CD4-positive, alpha-beta T cell (primary cell): ENCODE measurements around the gene PTPN7. TPM values are rescaled to one million over a fixed set of nuclear protein-coding genes. Genes with fewer than 3 reads are reported as not detected.

ENCODE experiments used
- ATAC-seq: fragments of 200-7000 bp; cut with Tn5 transposase; one replicate; pipeline ENCODE4 v1.10.0; 2022; ENCODE audit warnings: mild to moderate bottlenecking; ENCODE audit not compliant: poor library complexity
- CTCF ChIA-PET: fragments of 350-600 bp; sonication (Branson Sonifier 250); formaldehyde crosslinking; loops from one replicate; lab custom pipeline; 2021; ENCODE audit warnings: antibody characterized with exemption, inconsistent platforms; lab: Charles Lee
- POLR2A ChIA-PET: fragments of 350-600 bp; sonication (Branson Sonifier 250); formaldehyde crosslinking; loops from one replicate; lab custom pipeline; 2021; ENCODE audit warnings: antibody characterized with exemption, inconsistent platforms; lab: Charles Lee
- DNase-seq, 14 experiments: peaks; one replicate each; pipeline ENCODE4 v3.0.0-alpha.2; 2013 to 2020; ENCODE audit warnings: mixed read lengths in 2 of 14
- H3K27ac ChIP-seq, 2 donors: one replicate each; pipeline versions ENCODE4 v1.5.1 to v1.7.0; 2013; ENCODE audit warnings: low read length in 2 of 2, low read depth in 1 of 2, mild to moderate bottlenecking in 1 of 2
- H3K27me3 ChIP-seq, 2 experiments: 1 replicate in 1 of 2; 2 replicates in 1 of 2; pipeline versions ENCODE4 v1.6.1 to v1.7.0; 2013; ENCODE audit warnings: low read length in 2 of 2, control low read depth in 1 of 2, mild to moderate bottlenecking in 1 of 2, moderate library complexity in 1 of 2; ENCODE audit not compliant: insufficient read depth in 2 of 2, control insufficient read depth in 1 of 2
- H3K36me3 ChIP-seq: one replicate; pipeline ENCODE4 v1.6.1; 2013; ENCODE audit warnings: low read length, control low read depth; ENCODE audit not compliant: insufficient read depth
- H3K4me1 ChIP-seq: one replicate; pipeline ENCODE4 v1.6.1; 2013; ENCODE audit warnings: low read length, control low read depth; ENCODE audit not compliant: insufficient read depth
- H3K4me3 ChIP-seq: one replicate; pipeline ENCODE4 v1.5.1; 2013; ENCODE audit warnings: mild to moderate bottlenecking, low read length, moderate library complexity
- H3K9me3 ChIP-seq, 2 experiments: 1 replicate in 1 of 2; 2 replicates in 1 of 2; pipeline versions ENCODE4 v1.6.1 to v1.7.0; 2013; ENCODE audit warnings: low read length in 2 of 2, mild to moderate bottlenecking in 2 of 2, control low read depth in 1 of 2, moderate library complexity in 1 of 2; ENCODE audit not compliant: control insufficient read depth in 1 of 2, insufficient read depth in 1 of 2
- H3K27ac Mint-ChIP-seq: one replicate; pipeline ENCODE4 v1.8.0; 2020; ENCODE audit warnings: mixed read lengths
- H3K27me3 Mint-ChIP-seq: one replicate; pipeline ENCODE4 v1.8.0; 2021; ENCODE audit warnings: mixed read lengths
- H3K36me3 Mint-ChIP-seq: one replicate; pipeline ENCODE4 v1.8.0; 2021; ENCODE audit warnings: low read depth, mixed read lengths
- H3K4me1 Mint-ChIP-seq: one replicate; pipeline ENCODE4 v1.8.0; 2021; ENCODE audit warnings: low read depth, mixed read lengths
- H3K4me3 Mint-ChIP-seq: one replicate; pipeline ENCODE4 v1.8.0; 2020; ENCODE audit warnings: mild to moderate bottlenecking, mixed read lengths
- H3K9me3 Mint-ChIP-seq: one replicate; pipeline ENCODE4 v1.8.0; 2020; ENCODE audit warnings: mixed read lengths
- intact Hi-C, 2 experiments: fragments of 100-400 bp; cut with DNase I in 1 of 2; cut with micrococcal nuclease in 1 of 2; formaldehyde crosslinking; loops; one replicate each; pipeline versions ENCODE4 v1.15.1 to v1.9.0; 2023 to 2025; cut with DNase I, micrococcal nuclease
- total RNA-seq, 174 experiments: library from RNA in 2 of 174; stranded (reverse) in 2 of 174; gene quantifications; one replicate each; pipeline ENCODE4 v1.2.3 and lab custom pipeline; 2021 to 2026
- TF ChIP-seq, protein P1 (sequence below): fragments of 200-600 bp; IDR thresholded peaks from one replicate; pipeline ENCODE4 v1.8.0; 2022; ENCODE audit warnings: antibody characterized with exemption, mild to moderate bottlenecking

PTPN7 gene
- total RNA-seq, 2 experiments from 2014 or later, result 144 to 145 TPM

DNA sequence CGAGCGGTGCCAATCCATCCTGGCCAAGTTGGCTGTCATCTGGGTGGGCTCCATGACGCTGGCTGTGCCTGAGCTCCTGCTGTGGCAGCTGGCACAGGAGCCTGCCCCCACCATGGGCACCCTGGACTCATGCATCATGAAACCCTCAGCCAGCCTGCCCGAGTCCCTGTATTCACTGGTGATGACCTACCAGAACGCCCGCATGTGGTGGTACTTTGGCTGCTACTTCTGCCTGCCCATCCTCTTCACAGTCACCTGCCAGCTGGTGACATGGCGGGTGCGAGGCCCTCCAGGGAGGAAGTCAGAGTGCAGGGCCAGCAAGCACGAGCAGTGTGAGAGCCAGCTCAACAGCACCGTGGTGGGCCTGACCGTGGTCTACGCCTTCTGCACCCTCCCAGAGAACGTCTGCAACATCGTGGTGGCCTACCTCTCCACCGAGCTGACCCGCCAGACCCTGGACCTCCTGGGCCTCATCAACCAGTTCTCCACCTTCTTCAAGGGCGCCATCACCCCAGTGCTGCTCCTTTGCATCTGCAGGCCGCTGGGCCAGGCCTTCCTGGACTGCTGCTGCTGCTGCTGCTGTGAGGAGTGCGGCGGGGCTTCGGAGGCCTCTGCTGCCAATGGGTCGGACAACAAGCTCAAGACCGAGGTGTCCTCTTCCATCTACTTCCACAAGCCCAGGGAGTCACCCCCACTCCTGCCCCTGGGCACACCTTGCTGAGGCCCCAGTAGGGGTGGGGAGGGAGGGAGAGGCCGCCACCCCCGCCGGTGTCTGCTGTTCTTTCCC, 32.4 kb downstream of the PTPN7 start:
- Histone ChIP-seq H3K27ac (no peak overlapping the region), H3K4me1 (peaks cover 11% of the 10 kb centered on the region), H3K36me3 (peaks cover 10% of the 10 kb centered on the region), H3K27me3 (peaks cover 0 to 2% of the 10 kb centered on the region in 2 experiments), H3K9me3 (no peaks in the 10 kb centered on the region), H3K4me3 (no peak overlapping the region)
- ATAC-seq (no peak), DNase-seq (no peak)
- Mint-ChIP-seq H3K27me3 (peaks cover 10% of the 10 kb centered on the region), H3K4me3 (no peak overlapping the region), H3K36me3 (peaks cover 14% of the 10 kb centered on the region), H3K4me1 (no peaks in the 10 kb centered on the region), H3K9me3 (no peaks in the 10 kb centered on the region), H3K27ac (no peak overlapping the region)
- TF ChIP-seq, protein P1, sequence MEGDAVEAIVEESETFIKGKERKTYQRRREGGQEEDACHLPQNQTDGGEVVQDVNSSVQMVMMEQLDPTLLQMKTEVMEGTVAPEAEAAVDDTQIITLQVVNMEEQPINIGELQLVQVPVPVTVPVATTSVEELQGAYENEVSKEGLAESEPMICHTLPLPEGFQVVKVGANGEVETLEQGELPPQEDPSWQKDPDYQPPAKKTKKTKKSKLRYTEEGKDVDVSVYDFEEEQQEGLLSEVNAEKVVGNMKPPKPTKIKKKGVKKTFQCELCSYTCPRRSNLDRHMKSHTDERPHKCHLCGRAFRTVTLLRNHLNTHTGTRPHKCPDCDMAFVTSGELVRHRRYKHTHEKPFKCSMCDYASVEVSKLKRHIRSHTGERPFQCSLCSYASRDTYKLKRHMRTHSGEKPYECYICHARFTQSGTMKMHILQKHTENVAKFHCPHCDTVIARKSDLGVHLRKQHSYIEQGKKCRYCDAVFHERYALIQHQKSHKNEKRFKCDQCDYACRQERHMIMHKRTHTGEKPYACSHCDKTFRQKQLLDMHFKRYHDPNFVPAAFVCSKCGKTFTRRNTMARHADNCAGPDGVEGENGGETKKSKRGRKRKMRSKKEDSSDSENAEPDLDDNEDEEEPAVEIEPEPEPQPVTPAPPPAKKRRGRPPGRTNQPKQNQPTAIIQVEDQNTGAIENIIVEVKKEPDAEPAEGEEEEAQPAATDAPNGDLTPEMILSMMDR, result no peak
- intact Hi-C loops, result no loop called here
- POLR2A ChIA-PET, result no interaction called here
- CTCF ChIA-PET, result no interaction called here

DNA sequence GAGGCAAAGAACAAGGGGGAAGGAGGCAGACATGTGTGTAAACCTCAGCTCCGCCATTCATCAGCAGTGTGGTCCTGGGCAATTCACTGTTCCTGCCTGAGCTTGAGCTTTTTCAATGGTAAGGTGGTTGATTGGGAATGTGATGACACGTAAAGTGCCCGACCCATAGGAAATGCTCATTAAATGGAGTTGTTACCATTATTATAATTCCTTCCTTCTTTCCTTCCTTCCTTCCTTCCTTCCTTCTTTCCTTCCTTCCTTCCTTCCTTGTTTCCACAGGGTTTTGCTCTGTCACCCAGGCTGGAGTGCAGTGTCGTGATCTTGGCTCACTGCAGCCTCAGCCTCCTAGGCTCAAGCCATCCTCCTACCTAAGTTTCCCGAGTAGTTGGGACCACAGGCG, 33.3 kb downstream of the PTPN7 start:
- H3K27me3 ChIP-seq, result peaks cover 0 to 2% of the 10 kb centered on the region in 2 experiments
- no peak overlapping the region for H3K4me3 Mint-ChIP-seq
- H3K9me3 Mint-ChIP-seq, result no peaks in the 10 kb centered on the region
- peaks cover 10% of the 10 kb centered on the region for H3K27me3 Mint-ChIP-seq
- H3K4me1 ChIP-seq, result peaks cover 7% of the 10 kb centered on the region
- no peak for DNase-seq
- H3K9me3 ChIP-seq, result no peaks in the 10 kb centered on the region
- H3K36me3 ChIP-seq, result peaks cover under 1% of the 10 kb centered on the region
- intact Hi-C loops, result no loop called here
- no peak overlapping the region for H3K27ac Mint-ChIP-seq
- TF ChIP-seq, protein P1, result no peak
- no peak overlapping the region for H3K27ac ChIP-seq
- no peak for ATAC-seq
- POLR2A ChIA-PET, result no interaction called here
- H3K4me3 ChIP-seq, result no peak overlapping the region
- CTCF ChIA-PET, result no interaction called here
- H3K36me3 Mint-ChIP-seq, result peaks cover 4% of the 10 kb centered on the region
- H3K4me1 Mint-ChIP-seq, result no peaks in the 10 kb centered on the region

DNA sequence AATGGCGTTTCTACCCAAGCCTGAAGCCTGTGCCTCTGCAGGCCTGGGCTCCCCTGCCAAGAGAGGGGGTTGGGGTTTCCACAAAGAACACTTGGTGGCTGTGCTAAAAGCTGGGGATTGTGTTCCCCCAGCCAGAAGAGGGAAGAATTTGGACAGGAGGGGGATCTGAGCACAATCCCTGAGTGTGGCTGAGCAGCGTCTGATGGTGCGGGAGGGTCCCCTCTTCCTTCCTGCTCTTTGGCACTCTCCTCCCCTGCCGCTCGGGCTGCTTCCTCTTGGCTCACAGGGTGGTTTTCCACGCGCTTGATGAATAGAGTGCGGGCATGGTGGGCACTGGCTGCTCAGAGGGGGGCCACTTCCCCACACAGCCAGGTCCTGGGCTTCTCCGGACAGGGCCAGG, 34.0 kb downstream of the PTPN7 start:
- DNase-seq, result no peak
- Histone ChIP-seq H3K4me1 (peaks cover under 1% of the 10 kb centered on the region), H3K27ac (no peak overlapping the region), H3K27me3 (peaks cover 0 to 2% of the 10 kb centered on the region in 2 experiments), H3K4me3 (no peak overlapping the region), H3K9me3 (no peaks in the 10 kb centered on the region), H3K36me3 (no peaks in the 10 kb centered on the region)
- Mint-ChIP-seq H3K27ac (no peak overlapping the region), H3K27me3 (peaks cover 17% of the 10 kb centered on the region), H3K4me3 (no peak overlapping the region), H3K36me3 (no peaks in the 10 kb centered on the region), H3K4me1 (no peaks in the 10 kb centered on the region), H3K9me3 (no peaks in the 10 kb centered on the region)
- intact Hi-C loops, result no loop called here
- TF ChIP-seq, protein P1, result no peak
- no peak for ATAC-seq
- POLR2A ChIA-PET, result no interaction called here
- CTCF ChIA-PET, result no interaction called here
